HUES64 (cell line): ENCODE data around the gene FDXR.

Experiments used
- H3K27ac ChIP-seq: 2 replicates; pipeline ENCODE4 v1.7.0; 2013; ENCODE audit warnings: low read depth, low read length, inconsistent platforms
- H3K27me3 ChIP-seq: 2 replicates; pipeline ENCODE4 v1.6.1; 2013; ENCODE audit warnings: mild to moderate bottlenecking, low read length; ENCODE audit not compliant: insufficient read depth
- H3K36me3 ChIP-seq: 2 replicates; pipeline ENCODE4 v1.6.1; 2013; ENCODE audit warnings: mild to moderate bottlenecking, low read length; ENCODE audit not compliant: insufficient read depth
- H3K4me1 ChIP-seq: 2 replicates; pipeline ENCODE4 v1.6.1; 2013; ENCODE audit warnings: mild to moderate bottlenecking, low read length, moderate library complexity; ENCODE audit not compliant: insufficient read depth
- H3K4me3 ChIP-seq: 2 replicates; pipeline ENCODE4 v1.5.1; 2013; ENCODE audit warnings: mild to moderate bottlenecking, low read length, moderate library complexity
- H3K9ac ChIP-seq: 2 replicates; pipeline ENCODE4 v1.6.1; 2013; ENCODE audit warnings: mild to moderate bottlenecking, low read depth, low read length
- H3K9me3 ChIP-seq: 2 replicates; pipeline ENCODE4 v1.6.1; 2013; ENCODE audit warnings: low read depth, low read length; ENCODE audit not compliant: insufficient read depth
- WGBS: fragments of 150-250, 120-280 bp; methylation state at CpG from one replicate; pipeline ENCODE4 v1.1.7; 2013; ENCODE audit warnings: missing lambda C conversion rate; 5-methylcytosine and 5-hydroxymethylcytosine counted together

The FDXR gene

DNA sequence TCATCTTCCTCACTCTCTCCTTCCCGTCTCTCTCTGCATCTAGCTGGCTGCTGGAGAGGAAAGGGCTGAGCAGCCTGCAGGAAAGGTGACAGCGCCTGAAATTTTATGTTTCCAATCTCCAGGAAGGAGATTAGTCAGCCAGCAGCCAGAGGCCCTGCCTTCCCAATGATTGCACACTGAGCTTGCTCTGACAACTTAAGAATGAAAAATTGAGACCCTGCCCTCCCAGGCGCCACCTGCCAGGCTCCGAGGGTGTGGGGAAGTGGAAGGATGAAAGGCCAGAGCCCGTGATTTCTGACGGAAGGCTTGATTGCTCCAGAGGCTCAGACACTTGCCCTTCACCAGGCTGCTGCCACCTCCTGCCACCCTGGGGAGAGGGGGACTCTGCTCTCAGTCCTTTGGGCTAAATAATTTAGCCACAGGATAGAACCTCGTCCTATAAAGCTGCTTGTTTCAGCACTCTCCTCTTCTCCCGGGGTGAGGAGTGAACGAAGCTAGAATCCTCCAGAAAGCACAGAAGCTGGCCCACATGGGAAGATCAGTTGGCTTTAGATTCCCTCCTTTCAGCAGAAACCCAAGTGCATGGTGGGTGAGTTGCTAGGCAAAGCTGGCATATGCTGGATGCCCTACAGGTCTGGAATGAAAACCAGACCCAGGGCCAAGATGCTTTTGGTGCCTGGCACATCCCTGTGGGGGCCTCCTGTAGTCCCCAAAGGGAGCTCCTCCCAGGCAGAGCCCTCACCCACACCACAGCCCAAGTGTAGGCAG lies 46.7 kb downstream of the FDXR start:
- H3K4me3 ChIP-seq, result no peak overlapping the region
- H3K27ac ChIP-seq, result no peak overlapping the region
- H3K36me3 ChIP-seq, result no peaks in the 10 kb centered on the region
- no peaks in the 10 kb centered on the region for H3K27me3 ChIP-seq
- H3K9ac ChIP-seq, result no peak overlapping the region
- WGBS, result 92% methylated on average over 9 of the region's 9 CpGs
- no peaks in the 10 kb centered on the region for H3K4me1 ChIP-seq
- no peaks in the 10 kb centered on the region for H3K9me3 ChIP-seq

DNA sequence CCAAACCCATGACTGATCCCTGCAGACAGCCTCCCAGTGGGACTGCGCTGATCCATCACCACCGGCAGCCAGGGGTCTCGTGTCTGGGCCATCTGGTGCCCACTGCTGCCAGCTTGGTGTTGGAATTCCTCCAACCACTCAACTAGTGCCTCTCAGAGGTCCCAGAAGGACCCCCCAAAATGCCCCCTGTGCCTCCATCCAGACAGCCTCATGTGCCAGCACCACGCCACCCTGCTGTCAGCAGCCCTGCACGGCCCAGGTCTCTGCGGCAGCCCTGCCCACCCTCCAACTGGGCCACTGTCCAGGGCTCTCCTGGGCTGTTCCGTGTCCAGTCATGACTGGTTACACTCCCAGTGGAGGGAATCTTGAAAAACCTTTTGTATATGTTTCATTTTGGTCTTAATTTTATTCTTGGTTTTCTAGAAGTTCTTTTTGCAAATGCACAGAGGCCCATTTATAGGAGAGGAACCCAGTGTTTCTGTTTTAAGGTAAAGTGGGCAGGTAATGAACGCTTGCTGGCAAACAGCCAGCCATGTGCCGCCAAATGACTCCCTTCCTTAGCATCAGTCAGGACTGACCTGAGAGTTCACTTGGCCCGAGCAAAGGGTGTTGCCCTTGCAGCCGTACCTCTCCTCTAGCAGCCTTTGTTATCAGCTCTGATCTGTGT lies 47.7 kb downstream of the FDXR start:
- Histone ChIP-seq H3K27me3 (no peaks in the 10 kb centered on the region), H3K4me1 (no peaks in the 10 kb centered on the region), H3K4me3 (no peak overlapping the region), H3K9me3 (no peaks in the 10 kb centered on the region), H3K9ac (no peak overlapping the region), H3K36me3 (no peaks in the 10 kb centered on the region), H3K27ac (no peak overlapping the region)
- WGBS, result 94% methylated on average over 11 of the region's 11 CpGs

DNA sequence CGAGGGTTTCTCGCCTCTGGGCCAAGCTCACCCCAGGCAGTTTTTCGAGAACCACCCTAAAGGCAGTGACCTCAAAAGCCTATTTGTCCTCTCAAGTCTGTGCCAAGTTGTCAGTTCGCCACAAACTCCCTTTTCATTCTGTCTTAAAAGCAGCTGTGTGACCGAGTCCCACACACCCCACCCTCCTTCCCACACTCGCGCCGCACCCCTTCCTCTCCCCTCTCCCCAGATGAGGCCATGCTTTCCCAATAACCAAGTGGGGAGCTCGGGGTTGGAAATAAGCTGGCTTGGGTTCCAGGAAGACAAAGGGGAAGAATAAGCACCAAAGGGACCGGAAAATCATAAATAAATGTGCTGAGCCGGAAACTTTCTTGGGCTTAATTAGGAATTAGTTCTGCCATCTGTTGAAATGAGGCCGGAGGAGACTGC lies 49.8 kb downstream of the FDXR start:
- no peak overlapping the region for H3K4me3 ChIP-seq
- no peak overlapping the region for H3K27ac ChIP-seq
- no peaks in the 10 kb centered on the region for H3K4me1 ChIP-seq
- 0 out of 2 replicates have a peak, but pooled peaks cover 3% of the 10 kb centered on the region for H3K36me3 ChIP-seq
- H3K27me3 ChIP-seq, result no peaks in the 10 kb centered on the region
- 92% methylated on average over 12 of the region's 12 CpGs for WGBS
- no peak overlapping the region for H3K9ac ChIP-seq
- H3K9me3 ChIP-seq, result no peaks in the 10 kb centered on the region

DNA sequence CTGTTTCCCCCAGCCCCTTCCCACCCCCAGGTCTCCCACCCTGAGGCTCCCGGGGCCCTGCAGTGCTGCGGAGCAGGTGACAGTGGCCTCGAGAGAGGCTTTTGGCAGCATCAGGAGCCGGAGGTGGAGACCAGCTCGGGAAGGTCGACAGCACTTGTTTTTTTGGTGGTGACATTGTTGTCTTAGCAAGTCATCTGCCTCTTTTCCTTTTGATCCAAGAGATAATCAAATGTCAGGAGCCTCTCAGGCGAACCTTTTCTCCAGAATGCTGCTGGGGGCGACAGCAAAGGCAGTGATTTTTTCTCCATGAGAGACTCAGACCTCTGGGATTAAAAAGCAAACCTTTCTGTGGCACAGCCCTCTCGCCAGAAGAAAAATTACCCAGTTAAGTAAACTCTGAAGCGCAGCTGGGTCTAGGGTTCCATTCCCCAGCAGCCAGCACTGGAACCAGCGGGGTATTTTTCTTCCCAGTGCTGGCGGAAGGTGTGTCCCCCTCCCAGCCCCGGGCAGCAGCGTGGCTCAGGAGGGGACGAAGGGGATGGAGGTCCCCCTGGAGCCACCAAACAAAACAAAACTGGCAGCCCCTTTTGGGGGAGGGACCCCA lies 50.4 kb downstream of the FDXR start:
- no peak overlapping the region for H3K4me3 ChIP-seq
- H3K27me3 ChIP-seq, result no peaks in the 10 kb centered on the region
- WGBS, result 91% methylated on average over 15 of the region's 15 CpGs
- H3K4me1 ChIP-seq, result no peaks in the 10 kb centered on the region
- H3K9ac ChIP-seq, result no peak overlapping the region
- no peak overlapping the region for H3K27ac ChIP-seq
- 0 out of 2 replicates have a peak, but pooled peaks cover 4% of the 10 kb centered on the region for H3K36me3 ChIP-seq
- H3K9me3 ChIP-seq, result no peaks in the 10 kb centered on the region

DNA sequence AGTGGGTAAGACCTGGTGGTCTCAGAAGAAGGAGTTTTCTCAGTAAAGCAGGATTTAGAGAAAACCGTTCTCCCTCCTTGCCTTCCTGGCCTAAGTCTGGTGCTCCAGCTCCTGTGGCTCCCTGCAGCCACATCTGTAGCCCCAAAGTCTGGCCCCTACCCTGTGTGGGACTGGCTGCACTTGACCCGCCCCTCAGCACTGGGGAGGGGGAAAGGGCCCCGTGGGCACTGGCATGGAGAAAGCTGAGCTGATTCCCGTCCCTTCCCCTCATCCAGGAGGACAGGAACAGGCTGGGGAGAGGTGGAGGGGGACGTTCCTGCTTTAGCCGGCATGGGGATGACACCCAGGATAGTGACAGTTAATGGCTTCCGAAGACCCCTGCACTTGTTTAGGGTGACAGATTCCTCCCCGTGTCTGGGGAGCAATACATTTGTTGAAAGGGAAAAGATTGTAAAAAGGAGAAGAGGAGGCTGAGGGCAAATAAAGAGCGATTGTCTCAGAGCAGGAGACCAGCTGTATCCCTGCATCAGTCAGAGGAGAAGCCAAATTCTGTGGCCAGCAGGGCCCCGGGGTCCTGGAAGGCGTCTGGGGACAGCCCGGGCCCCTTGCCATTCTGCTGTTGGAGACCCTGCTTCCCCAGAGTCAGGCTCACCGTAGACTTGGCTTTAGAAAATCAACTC lies 51.0 kb downstream of the FDXR start:
- Histone ChIP-seq H3K4me1 (no peaks in the 10 kb centered on the region), H3K9ac (no peak overlapping the region), H3K27me3 (no peaks in the 10 kb centered on the region), H3K4me3 (no peak overlapping the region), H3K36me3 (0 out of 2 replicates have a peak, but pooled peaks cover 7% of the 10 kb centered on the region), H3K27ac (no peak overlapping the region), H3K9me3 (no peaks in the 10 kb centered on the region)
- 91% methylated on average over 13 of the region's 13 CpGs for WGBS

DNA sequence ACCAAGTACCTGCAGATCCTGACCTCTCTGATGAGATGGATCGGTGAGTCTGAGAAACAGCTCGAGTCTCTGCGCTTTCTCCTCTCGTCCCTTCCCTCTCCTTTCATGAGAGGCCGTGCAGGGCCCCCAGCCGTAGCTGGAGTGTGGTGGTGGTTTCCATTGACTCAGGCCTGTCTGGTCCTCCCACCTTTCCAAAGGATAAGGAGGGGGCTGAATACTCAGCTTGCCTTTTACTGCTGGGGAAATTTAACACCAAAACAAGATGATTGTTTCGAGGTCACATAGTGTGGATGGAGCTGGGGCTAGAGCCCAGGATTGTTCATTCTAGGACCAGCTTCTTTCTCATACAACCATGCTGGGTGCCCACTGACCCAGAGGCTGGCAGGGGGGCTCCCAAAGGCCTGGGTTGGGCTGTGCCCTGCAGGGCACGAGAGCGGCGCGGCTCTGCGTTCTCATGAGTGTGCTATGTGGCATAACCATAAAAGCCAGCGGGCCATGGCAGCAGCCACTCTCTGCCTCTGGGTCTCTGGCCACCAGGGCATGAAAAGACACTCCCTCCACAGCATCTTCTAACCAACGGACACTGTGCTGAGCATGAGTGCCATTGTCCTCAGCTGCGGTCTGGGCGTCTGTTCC lies 52.9 kb downstream of the FDXR start:
- no peak overlapping the region for H3K4me3 ChIP-seq
- H3K9ac ChIP-seq, result no peak overlapping the region
- H3K36me3 ChIP-seq, result 0 out of 2 replicates have a peak, but pooled peaks cover 7% of the 10 kb centered on the region
- H3K27ac ChIP-seq, result no peak overlapping the region
- no peaks in the 10 kb centered on the region for H3K9me3 ChIP-seq
- WGBS, result 95% methylated on average over 14 of the region's 16 CpGs
- H3K27me3 ChIP-seq, result no peaks in the 10 kb centered on the region
- H3K4me1 ChIP-seq, result no peaks in the 10 kb centered on the region

DNA sequence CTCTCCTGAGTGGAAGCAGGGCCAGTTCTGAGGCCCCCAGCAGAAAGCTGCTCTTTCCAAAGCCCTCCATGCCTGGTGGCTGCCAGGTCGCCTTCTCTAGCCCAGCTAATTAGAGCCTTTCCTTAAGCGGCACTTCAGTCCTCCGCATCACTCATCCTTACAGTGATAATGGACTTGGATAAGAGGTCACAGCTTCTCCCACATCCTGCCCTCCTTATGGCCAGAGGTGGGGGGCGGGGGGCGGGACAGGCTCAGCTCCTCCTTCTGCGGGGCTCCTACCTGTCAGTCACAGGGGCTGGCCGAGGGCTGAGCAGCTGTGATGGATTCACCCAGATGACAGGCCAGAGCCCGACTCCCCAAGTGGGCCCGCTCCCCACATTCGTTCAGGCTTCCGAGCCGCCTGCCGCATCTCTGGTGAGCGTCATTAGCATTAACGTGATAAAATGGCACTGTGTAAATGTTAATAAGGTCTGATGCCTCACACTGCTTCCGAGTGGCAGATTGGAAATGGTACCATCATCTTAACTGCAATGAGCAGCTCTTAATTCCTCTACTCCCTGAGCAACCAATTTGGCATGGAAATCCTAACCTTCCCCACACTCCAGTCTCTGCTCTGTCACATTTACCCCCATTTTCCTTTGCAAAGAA lies 54.4 kb downstream of the FDXR start:
- Histone ChIP-seq H3K4me3 (no peak overlapping the region), H3K27ac (no peak overlapping the region), H3K9me3 (no peaks in the 10 kb centered on the region), H3K27me3 (no peaks in the 10 kb centered on the region), H3K4me1 (no peaks in the 10 kb centered on the region), H3K9ac (no peak overlapping the region; the same call in 1 of the 2 replicates), H3K36me3 (0 out of 2 replicates have a peak, but pooled peaks cover 7% of the 10 kb centered on the region)
- 93% methylated on average over 16 of the region's 16 CpGs for WGBS

DNA sequence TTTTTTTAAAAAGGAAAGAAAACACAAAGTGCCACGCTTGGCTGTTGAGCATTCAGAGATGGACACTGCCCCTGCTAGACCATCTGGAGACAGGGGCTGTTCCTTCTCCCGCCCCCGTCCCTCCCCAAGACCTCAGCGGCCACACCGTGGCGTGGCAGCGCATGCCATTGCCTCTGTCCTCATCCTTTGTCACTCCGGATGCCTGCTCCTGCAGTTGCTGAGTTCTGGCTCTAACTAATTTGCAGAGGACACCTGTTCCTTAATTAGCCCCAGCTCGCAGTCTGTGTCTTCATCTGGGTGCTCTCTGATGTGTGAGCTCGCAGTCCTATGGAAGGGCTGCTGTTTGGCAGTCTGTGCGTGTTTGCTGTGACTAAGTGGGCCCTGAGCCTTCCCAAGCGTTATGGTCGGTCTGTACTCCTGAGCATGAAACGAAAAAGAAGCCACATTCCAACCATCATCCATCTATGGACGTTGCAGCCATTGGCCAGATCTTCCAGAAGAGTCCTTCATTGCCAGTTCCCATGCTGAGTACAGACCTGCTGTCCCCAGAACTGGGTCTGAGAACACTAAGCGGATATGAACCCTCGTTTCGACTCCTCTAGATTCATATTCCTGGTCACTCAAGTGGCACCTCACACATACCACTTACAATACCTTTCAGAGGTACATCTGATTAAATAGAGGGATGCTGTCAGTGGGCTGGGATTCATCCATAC lies 55.7 kb downstream of the FDXR start:
- Histone ChIP-seq H3K9me3 (no peaks in the 10 kb centered on the region), H3K9ac (no peak overlapping the region), H3K4me3 (no peak overlapping the region), H3K27ac (no peak overlapping the region), H3K4me1 (peaks cover under 1% of the 10 kb centered on the region; the same call in 1 of the 2 replicates), H3K36me3 (0 out of 2 replicates have a peak, but pooled peaks cover 7% of the 10 kb centered on the region), H3K27me3 (no peaks in the 10 kb centered on the region)
- 90% methylated on average over 18 of the region's 18 CpGs for WGBS

DNA sequence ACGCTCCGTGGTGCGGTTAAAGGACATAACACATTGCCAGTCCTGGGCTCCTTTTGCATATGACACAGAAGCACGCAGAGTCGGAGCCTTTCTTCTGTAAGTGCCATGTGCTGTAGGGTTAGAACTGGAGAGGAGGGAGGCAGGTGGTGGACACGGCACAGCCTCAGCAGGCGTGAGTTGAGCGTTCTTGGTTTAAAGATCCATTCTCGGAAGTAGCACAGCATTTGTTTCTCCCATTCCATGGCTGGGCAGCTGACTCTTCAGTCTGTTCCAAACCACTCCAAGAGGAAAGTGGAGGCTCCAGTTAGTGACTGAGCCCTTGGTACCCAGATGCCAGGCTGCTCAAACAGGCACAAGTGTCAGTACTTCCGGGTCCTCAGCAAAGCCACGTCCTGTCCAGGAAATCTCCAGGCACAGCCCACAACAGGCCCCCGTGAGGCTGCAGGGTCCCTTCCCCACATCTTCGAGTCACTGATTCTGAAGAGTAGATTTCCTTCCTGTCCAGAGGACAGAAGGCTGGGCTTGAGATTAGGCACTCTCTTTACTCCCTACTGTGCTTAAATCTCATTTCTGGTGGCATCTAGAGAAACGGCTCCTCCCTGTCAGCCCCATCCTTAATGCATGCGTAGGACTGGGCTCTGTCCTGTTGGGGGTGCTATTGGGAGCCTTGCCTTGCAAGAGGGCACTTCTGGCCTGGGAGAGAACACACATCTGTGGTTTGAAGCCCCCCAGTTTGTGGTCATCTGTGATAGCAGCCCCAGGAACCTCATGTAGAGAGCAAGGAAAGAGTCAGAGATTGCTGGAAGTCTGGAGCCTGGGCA lies 57.0 kb downstream of the FDXR start:
- no peak overlapping the region for H3K4me3 ChIP-seq
- no peak overlapping the region for H3K9ac ChIP-seq
- H3K4me1 ChIP-seq, result peaks cover 3% of the 10 kb centered on the region; the same call in 1 of the 2 replicates
- no peaks in the 10 kb centered on the region for H3K9me3 ChIP-seq
- H3K27me3 ChIP-seq, result no peaks in the 10 kb centered on the region
- 84% methylated on average over 15 of the region's 15 CpGs for WGBS
- 0 out of 2 replicates have a peak, but pooled peaks cover 7% of the 10 kb centered on the region for H3K36me3 ChIP-seq
- H3K27ac ChIP-seq, result no peak overlapping the region
